Measurements from ENCODE around the gene SDHA.

Gene SDHA

DNA sequence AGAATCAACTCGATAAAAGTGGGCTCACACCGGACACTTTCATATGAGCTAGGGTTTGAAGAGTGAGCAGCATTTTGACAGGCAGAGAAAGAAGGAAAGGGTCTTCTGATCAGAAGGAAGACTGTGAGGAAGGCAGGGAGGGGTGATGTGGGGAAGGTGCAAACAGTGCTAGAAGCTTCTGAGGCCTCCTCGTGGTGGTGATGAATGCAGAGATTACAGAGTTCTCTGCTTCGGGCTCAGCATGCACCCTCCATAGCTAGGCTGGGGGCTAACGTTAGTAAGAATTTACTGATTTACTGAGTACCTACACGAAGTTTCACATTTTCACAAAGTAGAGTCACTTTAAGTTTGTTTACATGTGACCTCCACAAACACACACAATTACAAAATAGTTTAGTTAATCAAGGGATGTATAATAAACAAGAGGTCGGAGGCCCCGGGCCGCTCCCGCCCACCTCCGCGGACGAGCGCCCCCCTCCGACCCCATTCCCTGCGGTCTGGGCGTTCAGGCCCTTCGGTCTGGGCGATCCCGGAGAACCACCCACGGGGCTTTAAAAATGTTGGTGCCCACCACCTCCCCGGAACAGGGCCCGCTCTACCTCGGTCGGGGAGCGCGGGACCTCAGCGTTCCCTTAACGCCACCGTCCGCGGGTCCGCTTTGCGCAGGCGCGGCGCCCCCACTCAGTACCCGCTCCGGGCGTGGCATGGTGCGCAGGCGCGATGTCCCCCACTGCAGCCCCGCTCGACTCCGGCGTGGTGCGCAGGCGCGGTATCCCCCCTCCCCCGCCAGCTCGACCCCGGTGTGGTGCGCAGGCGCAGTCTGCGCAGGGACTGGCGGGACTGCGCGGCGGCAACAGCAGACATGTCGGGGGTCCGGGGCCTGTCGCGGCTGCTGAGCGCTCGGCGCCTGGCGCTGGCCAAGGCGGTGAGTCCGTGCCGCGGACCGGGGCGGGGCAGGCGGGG lies at the start of gene SDHA, which contains the start of gene CCDC127:
SDHA (plus strand) TSS at position 827 of the 963 bp plus-strand sequence; CDS start at position 863, 36 bp downstream.
CCDC127 (minus strand) TSS at position 660 of the 963 bp plus-strand sequence. CDS start 1,304 bp downstream, outside the sequence.
- DNase-seq = peak; percentile 91

DNA sequence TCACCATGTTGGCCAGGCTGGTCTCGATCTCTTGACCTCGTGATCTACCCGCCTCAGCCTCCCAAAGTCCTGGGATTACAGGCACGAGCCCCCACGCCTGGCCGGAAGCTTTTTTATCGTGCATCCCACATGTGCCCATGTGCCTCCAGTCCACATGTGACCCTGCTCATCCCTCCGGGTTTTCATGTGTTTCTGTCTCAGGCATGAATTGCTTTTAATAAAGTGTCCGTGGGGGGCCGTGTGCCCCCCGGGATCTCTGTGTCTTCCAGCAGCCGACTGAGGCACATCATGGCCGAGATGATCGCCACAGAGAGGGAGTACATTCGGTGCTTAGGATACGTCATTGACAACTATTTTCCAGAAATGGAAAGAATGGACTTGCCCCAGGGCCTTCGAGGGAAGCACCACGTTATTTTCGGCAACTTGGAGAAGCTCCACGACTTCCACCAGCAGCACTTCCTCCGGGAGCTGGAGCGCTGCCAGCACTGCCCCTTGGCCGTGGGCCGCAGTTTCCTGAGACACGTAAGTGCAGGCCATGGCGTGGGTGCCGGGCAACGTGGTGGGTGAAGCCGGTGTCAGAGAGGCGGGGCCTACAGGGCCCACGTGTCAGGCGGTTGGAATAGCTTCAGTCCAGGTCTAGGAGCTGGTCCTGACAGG lies 48.9 kb upstream of the SDHA start:
- no peak for DNase-seq

DNA sequence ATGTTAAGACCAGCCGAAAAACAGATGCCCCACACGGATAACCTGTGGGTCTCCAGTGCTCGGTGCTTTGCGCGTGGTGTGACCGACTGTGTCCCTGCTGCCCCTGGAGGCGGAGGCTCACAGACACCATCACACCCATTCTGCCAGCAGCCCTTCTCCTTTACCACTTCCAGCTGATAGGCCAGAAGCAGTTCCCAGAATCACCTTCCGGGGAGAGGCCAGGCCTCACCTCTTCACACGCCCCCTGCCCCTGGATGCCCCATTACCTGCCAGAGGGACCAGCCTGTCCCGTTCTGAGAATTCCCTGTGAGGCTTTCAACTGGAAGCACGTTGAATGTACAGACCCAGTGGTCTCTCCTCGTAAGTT lies 48.4 kb upstream of the SDHA start:
- DNase-seq = no peak

DNA sequence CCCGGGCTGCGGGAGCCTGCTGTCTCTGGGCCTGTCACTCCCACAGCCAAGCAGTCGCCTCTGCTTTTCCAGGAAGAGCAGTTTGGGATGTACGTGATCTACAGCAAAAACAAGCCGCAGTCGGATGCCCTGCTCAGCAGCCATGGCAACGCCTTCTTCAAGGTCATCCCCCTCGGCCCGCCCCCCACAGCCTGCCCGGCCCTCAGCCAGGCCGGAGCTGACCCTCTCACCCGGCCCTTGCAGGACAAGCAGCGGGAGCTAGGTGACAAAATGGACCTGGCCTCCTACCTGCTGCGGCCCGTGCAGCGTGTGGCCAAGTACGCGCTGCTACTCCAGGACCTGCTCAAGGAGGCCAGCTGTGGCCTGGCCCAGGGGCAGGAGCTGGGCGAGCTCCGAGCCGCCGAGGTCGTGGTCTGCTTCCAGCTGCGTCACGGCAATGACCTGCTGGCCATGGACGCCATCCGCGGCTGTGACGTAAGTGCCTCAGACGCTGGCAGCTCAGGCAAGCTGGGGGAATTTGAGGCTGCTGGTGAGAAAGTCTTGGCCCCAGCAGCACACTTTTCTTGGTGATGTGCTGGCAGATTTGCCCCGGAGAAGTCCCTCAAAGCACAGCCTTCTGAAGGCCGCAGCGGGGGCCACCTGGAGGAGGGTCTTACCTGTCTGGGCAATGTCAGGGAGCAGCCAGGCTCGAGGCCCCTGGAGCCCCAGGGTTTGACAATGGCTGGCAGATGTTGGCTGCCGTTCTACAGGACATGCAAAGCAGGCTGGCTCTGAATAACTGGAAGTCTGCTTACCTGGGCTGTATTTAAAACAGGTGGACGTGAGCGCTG lies 46.9 kb upstream of the SDHA start:
- DNase-seq = no peak

DNA sequence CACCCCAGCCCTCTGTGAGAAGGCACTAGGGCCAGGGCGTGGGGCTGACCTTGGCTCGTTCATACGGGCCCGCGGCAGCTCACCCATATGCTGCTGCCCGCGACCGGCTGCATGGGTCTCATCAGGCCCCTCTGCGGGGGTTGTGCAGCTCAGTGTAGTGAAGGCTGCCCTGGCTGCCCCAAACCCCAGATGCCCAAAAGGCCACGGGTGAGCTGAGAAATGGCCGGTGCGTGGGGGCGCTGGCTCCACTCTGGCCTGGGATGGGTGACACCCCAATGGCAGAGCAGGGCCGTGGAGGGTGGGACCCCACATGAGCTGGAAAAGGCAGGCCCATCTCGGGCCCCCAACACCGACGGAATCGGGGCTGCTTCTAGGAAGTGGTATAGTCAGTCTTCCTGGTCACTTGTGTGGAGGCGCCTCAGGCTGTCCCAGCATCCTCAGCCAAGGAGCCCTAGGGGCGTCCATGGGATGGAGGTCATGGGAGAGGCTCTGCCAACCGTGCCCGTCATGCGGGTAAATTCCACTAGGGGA lies 46.3 kb upstream of the SDHA start:
- DNase-seq = no peak

DNA sequence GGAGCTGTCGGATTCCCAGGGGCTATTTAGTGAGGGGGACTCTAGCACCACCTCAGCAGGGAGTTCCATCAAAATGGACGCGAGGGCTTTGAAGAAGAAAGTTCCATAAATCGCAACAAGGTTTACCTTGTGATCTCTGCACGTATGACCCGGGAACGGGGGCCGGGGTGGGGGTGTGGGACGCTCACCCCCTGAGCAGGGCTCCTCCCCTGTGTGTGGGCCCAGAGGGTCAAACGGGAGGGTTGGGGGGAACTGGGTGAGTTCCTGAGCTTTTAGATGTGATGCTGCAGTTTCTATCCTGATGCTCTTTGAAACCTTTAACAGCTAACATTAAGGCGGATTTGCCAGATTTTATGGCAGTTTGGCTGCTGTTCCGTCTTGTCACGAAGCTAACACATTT lies 45.7 kb upstream of the SDHA start:
- DNase-seq = no peak

DNA sequence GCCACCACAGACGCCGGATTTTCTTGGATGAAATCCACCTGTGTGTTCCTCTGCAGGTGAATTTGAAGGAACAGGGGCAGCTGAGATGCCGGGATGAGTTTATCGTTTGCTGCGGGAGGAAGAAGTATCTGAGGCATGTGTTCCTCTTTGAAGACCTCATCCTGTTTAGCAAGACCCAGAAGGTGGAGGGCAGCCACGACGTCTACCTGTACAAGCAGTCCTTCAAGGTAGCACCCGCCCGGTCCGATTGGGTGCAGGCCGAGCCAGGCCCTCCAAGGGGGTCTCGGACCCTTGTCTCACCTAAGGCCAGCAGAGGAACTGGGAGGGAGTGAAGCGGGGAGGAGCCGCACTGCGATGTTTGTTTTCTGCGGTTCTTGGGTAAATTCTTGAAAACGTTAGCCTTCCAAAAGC lies 45.3 kb upstream of the SDHA start:
- DNase-seq = no peak

DNA sequence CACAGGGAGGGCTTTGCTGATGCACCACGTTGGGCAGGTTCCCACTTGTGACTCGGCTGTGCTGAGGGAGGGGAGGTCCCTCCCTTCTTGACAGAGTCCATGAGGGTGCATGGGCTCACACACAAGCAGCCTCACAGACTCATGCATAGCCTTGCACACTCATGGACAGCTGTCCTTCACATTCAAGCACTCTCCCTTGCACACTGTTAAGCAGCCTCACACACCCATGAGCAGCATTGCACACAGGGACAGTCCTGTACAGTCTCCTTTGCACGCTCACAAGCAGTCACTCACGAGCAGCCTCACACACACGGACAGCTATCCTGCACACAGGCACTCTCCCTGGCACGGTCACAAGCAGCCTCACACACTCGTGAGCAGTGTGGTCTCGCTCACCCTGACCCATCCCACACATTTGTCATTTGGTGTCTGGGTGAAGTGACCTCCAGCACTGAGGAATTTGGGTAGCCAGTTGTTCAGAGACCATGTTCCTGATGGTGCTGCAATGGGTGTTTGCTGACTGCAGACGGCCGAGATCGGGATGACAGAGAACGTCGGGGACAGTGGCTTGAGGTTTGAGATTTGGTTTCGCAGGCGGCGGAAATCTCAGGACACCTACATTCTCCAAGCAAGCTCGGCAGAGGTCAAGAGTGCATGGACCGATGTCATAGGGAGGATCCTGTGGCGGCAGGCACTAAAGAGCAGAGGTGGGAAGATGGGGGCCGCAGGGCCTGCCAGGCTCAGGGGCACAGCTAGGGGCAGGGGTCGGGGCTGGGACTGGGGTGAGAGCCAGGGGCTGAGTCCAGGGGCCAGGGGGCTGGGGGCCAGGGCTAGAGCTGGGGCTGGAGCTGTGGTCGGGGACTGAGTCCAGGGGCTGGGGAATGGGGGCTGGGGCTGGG lies 44.5 kb upstream of the SDHA start:
- no peak for DNase-seq

DNA sequence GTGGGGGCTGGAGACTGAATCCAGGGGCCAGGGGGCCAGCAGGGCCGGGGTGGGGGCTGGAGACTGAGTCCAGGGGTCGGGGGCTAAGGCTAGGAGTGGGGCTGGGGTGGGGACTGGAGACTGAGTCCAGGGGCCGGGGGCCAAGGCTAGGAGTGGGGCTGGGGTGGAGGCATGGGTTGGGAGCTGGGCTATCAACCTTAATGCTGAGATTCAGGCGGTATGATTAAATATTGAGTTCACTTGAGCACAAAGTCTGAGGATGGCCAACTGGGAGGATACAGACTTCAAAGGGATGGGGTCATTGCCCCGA lies 43.9 kb upstream of the SDHA start:
- DNase-seq = no peak

DNA sequence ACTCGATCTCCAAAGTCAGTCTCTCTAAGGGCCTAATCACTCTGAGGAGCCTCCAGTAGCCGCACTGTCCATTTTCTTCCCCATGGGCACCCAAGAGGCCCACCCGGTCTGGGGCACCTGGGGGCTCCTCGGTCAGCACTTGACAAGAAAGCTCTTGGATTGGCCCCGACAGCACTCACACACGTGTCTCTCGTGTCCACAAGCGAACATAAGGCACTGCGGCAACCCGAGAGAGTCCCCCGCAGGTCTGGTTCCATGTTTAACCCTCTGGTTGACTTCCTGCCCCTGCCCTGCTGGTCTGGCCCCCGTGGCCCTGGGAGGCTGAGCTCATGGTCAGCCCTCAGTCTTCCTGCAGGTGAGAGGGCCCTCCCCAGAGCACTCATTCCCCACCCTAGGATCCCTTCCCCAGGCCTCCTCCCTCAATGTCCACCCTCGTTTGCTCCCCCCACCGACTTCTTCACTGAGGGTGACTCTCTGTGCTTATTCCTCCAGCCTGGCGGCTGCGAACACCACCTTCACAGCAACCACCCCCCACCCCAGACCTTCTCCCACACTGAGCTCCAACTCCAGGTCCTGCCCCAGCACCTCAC lies 43.1 kb upstream of the SDHA start:
- no peak for DNase-seq

DNA sequence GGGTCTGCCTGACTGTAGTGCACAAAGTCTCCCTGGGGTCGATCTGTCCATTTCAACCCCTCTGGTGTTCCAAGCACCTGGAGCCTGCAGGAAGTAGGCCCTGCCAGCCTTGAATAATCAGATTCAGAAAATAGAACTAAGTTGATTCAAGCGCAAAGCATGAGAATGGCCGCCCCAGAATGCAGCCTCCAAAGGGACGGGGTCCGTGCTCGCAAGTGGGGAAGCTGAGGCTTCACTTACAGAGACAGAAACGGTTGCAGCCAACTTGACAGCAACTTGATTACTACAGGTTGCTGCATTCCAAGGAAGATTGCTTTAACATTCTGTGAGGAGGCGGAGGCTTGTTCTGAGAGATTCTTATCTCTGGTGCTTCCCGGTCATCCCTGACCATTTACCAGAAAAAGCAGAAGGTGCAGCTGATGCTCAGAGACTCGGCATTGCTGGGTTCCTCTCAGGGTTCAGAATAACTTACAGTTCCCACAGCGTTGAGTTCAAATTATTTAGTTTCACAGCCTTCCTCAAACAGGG lies 41.8 kb upstream of the SDHA start:
- no peak for DNase-seq

DNA sequence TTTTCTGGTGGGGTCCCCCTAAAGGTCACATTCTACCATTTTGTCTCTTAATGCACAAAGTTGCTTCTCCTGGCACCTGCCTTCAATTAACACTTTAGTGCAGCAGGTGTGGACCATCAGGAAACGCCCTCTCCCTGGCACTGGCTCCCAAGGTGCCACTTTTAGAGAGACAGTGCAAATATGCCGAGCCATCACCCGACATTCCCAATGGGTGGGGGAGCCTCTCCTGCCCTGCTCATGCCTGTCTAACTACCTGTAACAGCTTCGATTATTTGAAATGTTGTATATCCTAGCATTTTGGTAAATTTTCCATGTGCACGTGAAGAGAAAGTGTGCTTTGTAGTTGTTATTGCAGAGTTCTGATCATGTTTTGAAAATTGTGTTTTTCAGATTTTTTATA lies 40.0 kb upstream of the SDHA start:
- DNase-seq = no peak

DNA sequence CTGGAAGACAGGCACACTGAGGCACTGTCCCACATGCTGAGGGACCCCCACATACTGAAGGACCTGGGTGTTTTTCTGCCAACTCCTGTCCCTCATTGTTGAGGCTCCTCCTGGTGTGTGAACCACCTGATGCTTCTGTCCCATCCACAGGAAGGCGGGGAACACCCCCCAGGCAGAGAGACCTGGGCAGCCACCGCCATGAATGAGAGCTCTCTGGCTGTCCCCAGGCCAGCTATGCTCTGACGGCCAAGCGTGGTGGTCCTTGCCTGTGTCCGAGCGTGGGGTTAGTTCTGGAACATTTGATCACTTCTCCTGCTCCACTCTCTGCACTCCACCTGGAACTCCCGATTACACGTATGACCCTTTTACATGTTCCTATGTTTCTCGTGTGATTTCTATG lies 38.7 kb upstream of the SDHA start:
- DNase-seq = no peak

DNA sequence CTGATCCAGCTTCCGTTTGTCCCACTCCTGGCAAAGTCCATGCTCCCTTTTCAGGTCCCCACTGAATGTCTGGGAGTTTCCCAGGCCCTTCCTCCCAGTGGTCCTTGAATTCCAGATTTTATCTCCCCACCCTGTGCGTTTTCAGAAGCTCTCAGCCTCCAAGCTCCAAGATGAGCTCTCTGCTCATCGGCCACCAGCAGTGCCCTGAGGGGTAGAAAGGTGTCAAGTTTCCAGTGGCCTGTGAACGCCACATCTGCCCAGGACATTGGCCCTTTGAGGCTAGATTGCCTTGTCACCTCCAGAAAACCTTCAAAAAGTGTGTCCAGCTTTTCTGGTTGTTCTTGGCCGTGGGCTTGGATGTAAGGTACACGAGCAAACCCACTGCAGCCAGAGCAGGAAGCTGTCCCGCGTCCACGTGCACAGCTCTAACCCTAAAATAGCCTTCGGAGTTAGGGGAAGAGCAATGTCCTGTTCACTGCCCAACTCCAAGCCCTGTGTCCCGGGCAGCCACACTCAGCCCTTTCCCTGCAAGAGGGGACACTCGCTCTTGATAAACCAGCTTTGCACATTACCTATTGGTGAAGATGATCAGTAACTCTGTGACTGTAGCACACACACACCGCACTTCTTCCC lies 37.7 kb upstream of the SDHA start:
- DNase-seq = no peak

DNA sequence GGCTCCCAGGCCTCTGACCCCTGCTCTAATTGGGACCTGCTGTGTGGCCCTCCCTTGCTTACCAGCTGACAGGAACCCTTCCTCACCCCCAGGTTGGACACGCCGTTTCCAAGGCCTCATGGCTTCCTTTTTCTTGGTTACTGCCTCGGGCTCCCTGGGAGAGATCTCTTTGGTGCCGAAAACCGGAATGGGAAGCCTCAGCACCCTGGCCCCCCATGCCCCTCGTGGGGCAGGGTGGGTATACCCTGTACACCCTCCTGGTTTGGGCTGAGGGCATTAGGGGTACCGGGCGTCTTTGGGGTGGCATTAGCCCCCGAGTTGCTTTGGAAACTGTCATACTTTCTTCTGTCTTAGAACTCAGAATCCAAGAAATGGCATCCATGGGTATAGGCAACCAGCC lies 37.0 kb upstream of the SDHA start:
- DNase-seq = no peak

DNA sequence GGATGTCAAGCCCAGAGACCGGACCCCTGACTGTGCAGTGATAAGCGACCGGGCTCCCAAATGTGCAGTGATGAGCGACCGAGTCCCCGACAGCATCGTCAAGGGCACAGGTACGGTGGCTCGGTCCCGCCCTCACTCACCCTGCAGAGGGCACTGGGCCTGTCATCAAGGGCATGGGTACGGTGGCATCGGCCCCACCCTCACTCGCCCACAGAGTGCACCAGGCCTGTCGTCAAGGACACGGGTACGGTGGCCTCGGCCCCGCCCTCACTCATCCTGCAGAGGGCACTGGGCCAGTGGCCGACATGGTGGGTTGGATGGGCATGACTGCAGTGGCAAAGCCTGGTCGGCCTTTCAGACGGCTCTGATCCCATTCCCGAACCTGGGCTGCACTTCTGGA lies 36.6 kb upstream of the SDHA start:
- DNase-seq = no peak

DNA sequence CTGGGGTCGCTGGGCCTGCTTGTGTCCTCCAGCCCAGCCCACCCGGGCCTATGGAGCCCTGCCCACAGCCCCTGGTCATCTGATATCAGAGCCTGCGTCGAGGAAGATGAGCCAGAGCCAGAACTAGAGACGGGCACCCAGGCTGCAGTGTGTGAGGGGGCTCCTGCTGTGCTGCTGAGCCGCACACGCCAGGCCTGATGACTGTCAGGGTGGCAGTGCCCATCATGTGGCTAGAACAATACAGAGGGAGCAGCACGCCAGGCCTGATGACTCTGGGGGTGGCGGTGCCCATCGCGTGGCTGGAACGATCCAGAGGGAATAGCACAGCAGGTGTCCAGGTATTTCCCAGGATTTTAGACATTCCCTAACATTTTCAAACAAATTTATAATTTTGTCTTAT lies 36.0 kb upstream of the SDHA start:
- DNase-seq = no peak

DNA sequence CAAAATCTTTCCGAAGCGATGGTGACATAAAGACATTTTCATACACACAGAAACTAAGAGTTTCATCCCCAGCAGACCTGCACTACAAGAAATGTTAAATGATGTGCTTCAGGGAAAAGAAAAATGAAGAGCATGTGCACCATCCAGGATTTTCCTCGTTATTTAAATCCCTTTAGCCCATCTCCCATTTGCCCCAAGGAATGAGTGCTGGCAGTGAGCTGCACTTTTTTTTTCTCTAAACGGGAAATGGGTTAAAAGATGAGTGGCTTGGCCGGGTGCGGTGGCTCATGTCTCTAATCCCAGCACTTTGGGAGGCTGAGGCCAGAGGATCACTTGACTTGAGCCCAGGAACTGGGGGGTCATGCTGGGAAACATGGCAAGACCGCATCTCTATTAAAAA lies 33.6 kb upstream of the SDHA start:
- no peak for DNase-seq

DNA sequence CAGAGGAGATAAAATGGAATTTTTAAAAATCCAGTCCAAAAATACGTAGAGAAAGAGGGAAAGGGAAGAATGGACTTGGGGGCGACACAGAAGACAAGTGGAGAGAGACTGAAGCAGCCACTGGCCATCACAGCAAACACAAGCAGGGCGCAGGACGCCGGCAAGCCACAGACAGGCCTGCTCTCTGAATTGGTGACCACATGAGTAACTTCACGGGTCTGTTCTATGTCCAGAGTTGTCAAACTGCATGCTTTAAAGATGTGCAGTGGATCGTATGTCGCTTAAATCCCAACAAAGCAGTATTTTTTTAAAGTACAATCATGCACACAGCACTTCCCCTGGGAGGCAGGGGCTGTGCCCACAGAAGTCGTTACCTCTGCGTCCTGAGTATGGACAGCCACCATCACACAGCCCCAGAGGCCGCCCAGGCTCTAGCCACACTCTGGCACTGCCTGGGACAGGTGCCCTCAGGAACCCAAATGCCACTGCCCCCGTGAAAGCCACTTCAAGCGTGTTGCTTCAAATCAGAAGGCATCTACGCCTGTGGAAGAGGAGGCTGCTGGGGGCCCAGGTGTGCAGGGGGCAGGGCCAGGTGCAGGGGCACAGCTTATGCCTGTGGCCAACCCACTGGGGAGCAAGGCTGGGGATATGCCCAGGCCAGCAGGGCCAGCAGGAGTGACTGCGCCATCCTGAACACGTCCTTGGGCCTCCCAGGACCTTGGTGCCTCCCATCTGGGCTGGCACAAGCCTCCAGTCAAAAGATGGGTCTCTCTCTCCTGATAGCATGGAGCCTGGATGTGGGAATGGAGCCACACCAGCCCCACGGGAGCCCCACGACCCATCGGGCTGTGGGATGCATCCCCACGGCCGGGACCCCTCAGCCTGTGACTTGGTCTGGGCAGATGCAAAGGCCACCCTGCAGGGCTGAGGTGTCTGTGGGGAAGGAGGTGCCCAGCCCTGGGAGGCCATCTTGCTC lies 32.7 kb upstream of the SDHA start:
- DNase-seq = no peak

Measured in SHP77 treated with DMSO at 0.1 percent for 48 hours (cell line).